HG03469 (cell line): ENCODE measurements around the gene TBC1D25.

Experiments used
- ATAC-seq: cut with Tn5 transposase; IDR thresholded peaks from one replicate; pipeline ENCODE4 v1.9.1; 2021; ENCODE audit warnings: mild to moderate bottlenecking, moderate library complexity, moderate number of reproducible peaks; ENCODE audit not compliant: unreplicated experiment

Gene TBC1D25

DNA sequence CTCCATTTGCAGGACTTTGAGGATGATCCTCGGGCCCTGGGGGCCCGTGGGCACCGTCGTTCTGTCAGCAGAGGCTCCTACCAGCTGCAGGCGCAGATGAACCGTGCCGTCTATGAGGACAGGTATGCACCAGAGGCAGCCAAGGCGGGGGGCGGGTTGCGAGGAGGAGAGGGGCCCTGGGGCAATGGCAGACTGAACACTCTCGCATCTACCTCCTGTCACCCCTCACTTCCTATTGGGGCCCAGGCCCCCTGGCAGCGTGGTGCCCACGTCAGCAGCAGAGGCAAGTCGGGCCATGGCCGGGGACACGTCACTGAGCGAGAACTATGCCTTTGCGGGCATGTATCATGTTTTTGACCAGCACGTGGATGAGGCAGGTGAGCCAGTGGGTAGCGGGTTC is 59.8 kb downstream of the TBC1D25 start:
- ATAC-seq, result no peak

DNA sequence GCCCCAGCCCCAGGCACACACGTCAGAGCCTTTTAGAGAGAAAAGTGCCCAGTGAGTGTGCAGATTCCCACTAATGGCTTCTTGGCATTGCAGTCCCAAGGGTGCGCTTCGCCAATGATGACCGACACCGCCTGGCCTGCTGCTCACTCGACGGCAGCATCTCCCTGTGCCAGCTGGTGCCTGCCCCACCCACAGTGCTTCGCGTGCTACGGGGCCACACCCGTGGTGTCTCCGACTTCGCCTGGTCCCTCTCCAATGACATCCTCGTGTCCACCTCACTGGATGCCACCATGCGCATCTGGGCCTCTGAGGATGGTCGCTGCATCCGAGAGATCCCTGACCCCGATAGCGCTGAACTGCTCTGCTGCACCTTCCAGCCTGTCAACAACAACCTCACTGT is 60.7 kb downstream of the TBC1D25 start:
- no peak for ATAC-seq

DNA sequence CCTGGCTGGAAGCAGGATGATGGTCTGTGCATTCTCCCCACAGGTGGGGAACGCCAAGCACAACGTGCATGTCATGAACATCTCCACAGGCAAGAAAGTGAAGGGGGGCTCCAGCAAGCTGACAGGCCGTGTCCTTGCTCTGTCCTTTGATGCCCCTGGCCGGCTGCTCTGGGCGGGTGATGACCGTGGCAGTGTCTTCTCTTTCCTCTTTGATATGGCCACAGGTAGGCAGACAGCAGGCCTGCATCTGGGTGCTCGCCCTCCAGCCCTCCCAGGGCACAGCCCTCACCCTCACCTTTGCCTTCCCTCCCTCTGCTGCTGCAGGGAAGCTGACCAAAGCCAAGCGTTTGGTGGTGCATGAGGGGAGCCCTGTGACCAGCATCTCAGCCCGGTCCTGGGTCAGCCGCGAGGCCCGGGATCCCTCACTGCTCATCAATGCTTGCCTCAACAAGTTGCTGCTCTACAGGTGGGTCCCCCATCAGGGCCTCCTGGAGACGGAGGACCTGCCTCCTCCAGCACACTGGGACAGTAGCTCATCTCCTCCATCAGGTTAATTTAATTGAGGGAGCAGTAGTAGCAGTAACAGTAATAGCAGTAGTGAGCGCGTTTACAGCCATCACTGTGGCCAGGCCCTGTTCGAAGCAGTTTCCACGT is 62.4 kb downstream of the TBC1D25 start:
- no peak for ATAC-seq

- ATAC-seq, result no peak
Observed at GRCh38 chrX:48604701-48605100, 65.2 kb downstream of the TBC1D25 start.

DNA sequence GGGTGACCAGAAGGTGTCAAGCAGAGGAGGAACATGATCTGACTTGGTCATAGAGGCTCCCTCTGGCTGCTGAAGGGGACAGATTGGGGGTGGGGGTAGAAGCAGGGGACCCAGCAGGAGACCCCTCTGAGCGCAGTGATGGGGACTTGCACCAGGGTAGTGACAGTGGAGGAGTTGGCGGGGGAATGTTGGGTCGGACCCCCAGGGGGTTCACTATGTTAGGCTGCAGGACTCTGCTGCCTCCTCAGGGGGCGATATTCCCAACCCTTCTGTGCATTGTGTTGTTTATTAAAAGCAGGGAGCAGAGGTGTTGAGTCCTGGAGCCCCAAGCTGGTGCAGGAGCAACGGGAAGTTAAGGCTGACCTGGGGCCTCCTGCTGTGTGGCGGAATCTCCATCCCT is 66.6 kb downstream of the TBC1D25 start:
- no peak for ATAC-seq

DNA sequence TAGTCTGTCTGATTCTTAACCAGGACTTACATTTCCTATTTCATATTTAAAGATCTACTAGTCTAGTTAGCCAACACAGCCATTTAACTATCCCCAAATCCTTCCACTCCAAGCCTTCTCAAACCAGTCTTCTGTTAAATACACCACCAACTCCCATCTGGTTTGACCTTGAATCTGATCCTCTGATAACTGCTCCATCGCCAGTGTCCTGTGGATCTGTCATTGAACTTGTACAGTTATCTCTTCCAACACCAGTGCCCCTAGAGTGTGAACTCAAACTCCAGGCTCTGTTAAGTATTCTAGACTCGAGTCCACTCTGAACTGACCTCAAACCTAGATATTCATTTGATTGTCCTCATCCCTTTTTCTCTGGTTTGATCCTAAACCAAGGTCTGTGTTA is 72.2 kb downstream of the TBC1D25 start:
- no peak for ATAC-seq
